MCF 10A (cell line): Measurements from ENCODE around the gene TCEAL6. TPM values are rescaled to one million over a fixed set of nuclear protein-coding genes. Genes with fewer than 3 reads are reported as not detected.

Experiments
- BruUV-seq: library from RNA; stranded (reverse); fragments of 400-500 nt; replicated peaks from 2 replicates; lab custom pipeline; 2021; lab: Mats Ljungman, UMichigan
- CTCF ChIA-PET: fragments of 300-600 bp; sonication (Branson Sonifier 250); formaldehyde crosslinking; extraction: SDS; loops from one replicate; lab custom pipeline; 2021; ENCODE audit warnings: antibody characterized with exemption, inconsistent platforms; lab: Yijun Ruan, JAX
- POLR2A ChIA-PET: fragments of 300-600, 350-650 bp; sonication (Branson Sonifier 250); formaldehyde crosslinking; extraction: SDS; loops from one replicate; lab custom pipeline; 2020; ENCODE audit warnings: antibody characterized with exemption, inconsistent platforms; lab: Yijun Ruan, JAX
- DNase-seq: peaks from one replicate; pipeline ENCODE4 v3.0.0-alpha.2; 2018; ENCODE audit not compliant: unreplicated experiment
- H3K27ac Mint-ChIP-seq: one replicate; pipeline ENCODE4 v1.8.0; 2022; ENCODE audit warnings: mild to moderate bottlenecking, low read depth, mixed read lengths; ENCODE audit not compliant: unreplicated experiment
- H3K27me3 Mint-ChIP-seq: one replicate; pipeline ENCODE4 v1.8.0; 2022; ENCODE audit warnings: mixed read lengths; ENCODE audit not compliant: insufficient read depth, unreplicated experiment
- H3K36me3 Mint-ChIP-seq: one replicate; pipeline ENCODE4 v1.8.0; 2022; ENCODE audit warnings: mild to moderate bottlenecking, moderate library complexity, mixed read lengths; ENCODE audit not compliant: insufficient read depth, unreplicated experiment
- H3K4me1 Mint-ChIP-seq: one replicate; pipeline ENCODE4 v1.8.0; 2022; ENCODE audit warnings: mixed read lengths; ENCODE audit not compliant: insufficient read depth, unreplicated experiment
- H3K4me3 Mint-ChIP-seq: one replicate; pipeline ENCODE4 v1.8.0; 2022; ENCODE audit warnings: mild to moderate bottlenecking, moderate library complexity, mixed read lengths; ENCODE audit not compliant: unreplicated experiment
- H3K9me3 Mint-ChIP-seq: one replicate; pipeline ENCODE4 v1.8.0; 2022; ENCODE audit warnings: mixed read lengths; ENCODE audit not compliant: unreplicated experiment
- intact Hi-C: fragments of 100-400 bp; cut with micrococcal nuclease; formaldehyde crosslinking; loops from 2 replicates; pipeline ENCODE4 v1.14.1; 2022
- total RNA-seq: library from RNA; stranded (reverse); gene quantifications from 2 replicates; pipeline ENCODE4 v1.2.3, GENCODE V29; 2022
- TF ChIP-seq, protein P1 (sequence below): fragments of 200-600 bp; IDR thresholded peaks from one replicate; pipeline ENCODE4 v1.8.0; 2022; ENCODE audit warnings: antibody characterized with exemption, mild to moderate bottlenecking; ENCODE audit not compliant: unreplicated experiment

Gene TCEAL6
- total RNA-seq, 1 experiment from 2014 or later = not detected

DNA sequence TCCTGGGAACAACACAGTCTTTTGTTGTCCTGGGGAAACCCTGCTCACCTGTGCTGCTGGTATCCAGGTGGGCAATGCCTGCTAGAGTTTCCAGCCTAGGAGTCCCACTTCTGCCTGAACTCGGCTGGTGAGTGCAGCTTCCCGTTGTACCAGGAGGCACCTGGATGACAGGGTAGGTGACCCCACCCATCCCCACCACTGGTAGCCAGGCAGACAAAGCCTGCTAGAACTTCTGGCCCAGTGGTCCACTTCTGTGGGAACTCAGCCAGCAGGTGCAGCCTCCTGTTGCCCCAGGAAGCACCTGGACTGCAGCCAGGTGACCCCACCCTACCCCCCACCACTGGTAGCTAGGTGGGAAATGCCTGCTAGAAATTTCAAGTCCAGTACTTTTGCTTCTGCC, 26.5 kb downstream of the TCEAL6 start:
- no TSS peak for BruUV-seq
- TF ChIP-seq, protein P1, sequence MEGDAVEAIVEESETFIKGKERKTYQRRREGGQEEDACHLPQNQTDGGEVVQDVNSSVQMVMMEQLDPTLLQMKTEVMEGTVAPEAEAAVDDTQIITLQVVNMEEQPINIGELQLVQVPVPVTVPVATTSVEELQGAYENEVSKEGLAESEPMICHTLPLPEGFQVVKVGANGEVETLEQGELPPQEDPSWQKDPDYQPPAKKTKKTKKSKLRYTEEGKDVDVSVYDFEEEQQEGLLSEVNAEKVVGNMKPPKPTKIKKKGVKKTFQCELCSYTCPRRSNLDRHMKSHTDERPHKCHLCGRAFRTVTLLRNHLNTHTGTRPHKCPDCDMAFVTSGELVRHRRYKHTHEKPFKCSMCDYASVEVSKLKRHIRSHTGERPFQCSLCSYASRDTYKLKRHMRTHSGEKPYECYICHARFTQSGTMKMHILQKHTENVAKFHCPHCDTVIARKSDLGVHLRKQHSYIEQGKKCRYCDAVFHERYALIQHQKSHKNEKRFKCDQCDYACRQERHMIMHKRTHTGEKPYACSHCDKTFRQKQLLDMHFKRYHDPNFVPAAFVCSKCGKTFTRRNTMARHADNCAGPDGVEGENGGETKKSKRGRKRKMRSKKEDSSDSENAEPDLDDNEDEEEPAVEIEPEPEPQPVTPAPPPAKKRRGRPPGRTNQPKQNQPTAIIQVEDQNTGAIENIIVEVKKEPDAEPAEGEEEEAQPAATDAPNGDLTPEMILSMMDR = no peak
- POLR2A ChIA-PET = no interaction called here
- no peak overlapping the region for H3K4me3 Mint-ChIP-seq
- no peaks in the 10 kb centered on the region for H3K36me3 Mint-ChIP-seq
- CTCF ChIA-PET = interaction anchor here (0.7 kb wide), 1 partner anchor 847 kb away, joined by 4 read pairs; no protein-coding TSS in a partner anchor
- intact Hi-C loops = no loop called here
- no peak overlapping the region for H3K27ac Mint-ChIP-seq
- no peaks in the 10 kb centered on the region for H3K4me1 Mint-ChIP-seq
- DNase-seq = no peak
- H3K27me3 Mint-ChIP-seq = peaks cover 28% of the 10 kb centered on the region
- peaks cover 18% of the 10 kb centered on the region for H3K9me3 Mint-ChIP-seq

DNA sequence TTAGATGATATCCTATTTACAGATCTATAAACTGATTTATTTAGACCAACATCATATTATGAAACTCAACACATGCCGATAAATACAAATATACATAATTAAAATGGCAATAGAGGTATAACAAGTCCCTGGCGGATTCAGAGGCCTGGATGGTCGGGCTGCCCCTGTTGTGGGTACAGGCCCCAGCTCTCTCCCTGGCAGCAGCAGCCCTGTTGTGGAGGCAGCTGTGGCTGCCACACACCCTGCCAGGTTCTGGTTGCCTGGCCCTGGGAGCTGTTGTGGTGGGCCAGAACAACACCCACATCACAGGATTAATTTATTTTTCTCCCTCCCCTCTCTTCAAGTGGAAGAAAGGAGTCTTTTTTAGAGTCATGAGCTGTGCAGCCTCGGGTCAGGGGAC, 28.9 kb downstream of the TCEAL6 start:
- no peak overlapping the region for H3K4me3 Mint-ChIP-seq
- H3K27ac Mint-ChIP-seq = no peak overlapping the region
- peaks cover 18% of the 10 kb centered on the region for H3K9me3 Mint-ChIP-seq
- no peak for DNase-seq
- intact Hi-C loops = no loop called here
- H3K27me3 Mint-ChIP-seq = peaks cover 17% of the 10 kb centered on the region
- POLR2A ChIA-PET = no interaction called here
- TF ChIP-seq, protein P1 = no peak
- no peaks in the 10 kb centered on the region for H3K4me1 Mint-ChIP-seq
- H3K36me3 Mint-ChIP-seq = no peaks in the 10 kb centered on the region
- BruUV-seq = no TSS peak
- CTCF ChIA-PET = no interaction called here

Other genes with a start within 250 kb of the TCEAL6 start
- not detected in 2 replicates for gene ZMAT1, start 210.5 kb downstream of the TCEAL6 start, total RNA-seq
- gene TCEAL2, start 16.8 kb downstream of the TCEAL6 start, total RNA-seq = not detected in 2 replicates
- not detected in 2 replicates for gene BEX5, start 13.5 kb upstream of the TCEAL6 start, total RNA-seq
- gene TCP11X1, start 72.8 kb upstream of the TCEAL6 start, total RNA-seq = not detected in 2 replicates
- not detected in 2 replicates for gene NXF2, start 104.7 kb upstream of the TCEAL6 start, total RNA-seq